Measurements from ENCODE around the gene CFAP69.

Gene CFAP69

DNA sequence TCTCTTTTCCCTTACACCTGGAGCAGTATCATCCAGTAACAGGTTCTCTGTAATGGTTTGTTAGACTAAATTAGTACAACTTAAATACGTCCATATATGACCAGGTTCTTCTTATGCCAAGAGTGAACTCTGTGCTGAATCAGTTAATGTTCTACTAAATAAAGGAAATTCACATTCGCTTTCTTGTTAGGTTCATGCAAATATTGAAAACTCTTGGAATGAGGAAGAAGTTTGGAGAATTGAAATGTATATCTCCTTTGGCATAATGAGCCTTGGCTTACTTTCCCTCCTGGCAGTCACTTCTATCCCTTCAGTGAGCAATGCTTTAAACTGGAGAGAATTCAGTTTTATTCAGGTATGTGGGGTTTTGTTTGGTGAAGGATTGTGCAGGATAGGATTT lies 15.3 kb upstream of the CFAP69 start:
- no peak overlapping the region for H3K4me3 ChIP-seq (ENCODE audit: low read depth, low read length)
- TF ChIP-seq, protein P1, sequence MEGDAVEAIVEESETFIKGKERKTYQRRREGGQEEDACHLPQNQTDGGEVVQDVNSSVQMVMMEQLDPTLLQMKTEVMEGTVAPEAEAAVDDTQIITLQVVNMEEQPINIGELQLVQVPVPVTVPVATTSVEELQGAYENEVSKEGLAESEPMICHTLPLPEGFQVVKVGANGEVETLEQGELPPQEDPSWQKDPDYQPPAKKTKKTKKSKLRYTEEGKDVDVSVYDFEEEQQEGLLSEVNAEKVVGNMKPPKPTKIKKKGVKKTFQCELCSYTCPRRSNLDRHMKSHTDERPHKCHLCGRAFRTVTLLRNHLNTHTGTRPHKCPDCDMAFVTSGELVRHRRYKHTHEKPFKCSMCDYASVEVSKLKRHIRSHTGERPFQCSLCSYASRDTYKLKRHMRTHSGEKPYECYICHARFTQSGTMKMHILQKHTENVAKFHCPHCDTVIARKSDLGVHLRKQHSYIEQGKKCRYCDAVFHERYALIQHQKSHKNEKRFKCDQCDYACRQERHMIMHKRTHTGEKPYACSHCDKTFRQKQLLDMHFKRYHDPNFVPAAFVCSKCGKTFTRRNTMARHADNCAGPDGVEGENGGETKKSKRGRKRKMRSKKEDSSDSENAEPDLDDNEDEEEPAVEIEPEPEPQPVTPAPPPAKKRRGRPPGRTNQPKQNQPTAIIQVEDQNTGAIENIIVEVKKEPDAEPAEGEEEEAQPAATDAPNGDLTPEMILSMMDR (IDR thresholded peaks at IDR 0.05; ENCODE audit: low read depth, low read length, missing control alignments), result no peak
- in situ Hi-C loops (cut with HindIII; ENCODE audit: low sequenced_read_pairs), result no loop called here
- DNase-seq (ENCODE audit: low read depth), result no peak

DNA sequence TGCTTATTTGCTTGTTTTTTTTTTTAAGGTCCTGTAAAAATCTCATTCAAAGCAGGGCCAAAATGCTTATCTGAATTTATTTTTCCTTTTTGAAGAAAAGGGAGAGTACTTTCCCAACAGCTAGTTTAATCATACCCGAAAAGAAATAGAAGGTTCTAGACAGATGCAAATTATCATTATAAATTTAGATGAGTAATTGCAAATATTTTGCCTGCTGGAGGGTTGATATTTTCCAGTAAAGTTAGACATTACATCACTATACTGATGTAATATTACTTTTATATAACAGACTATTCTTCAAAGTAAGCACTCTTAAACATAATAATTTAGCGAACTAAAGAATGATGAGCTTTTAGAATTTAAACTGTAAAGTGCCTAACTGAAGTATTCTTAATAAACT lies 14.1 kb upstream of the CFAP69 start:
- TF ChIP-seq, protein P1 (IDR thresholded peaks at IDR 0.05; ENCODE audit: low read depth, low read length, missing control alignments), result no peak
- in situ Hi-C loops (cut with HindIII; ENCODE audit: low sequenced_read_pairs), result no loop called here
- H3K4me3 ChIP-seq (ENCODE audit: low read depth, low read length), result no peak overlapping the region
- DNase-seq (ENCODE audit: low read depth), result no peak

DNA sequence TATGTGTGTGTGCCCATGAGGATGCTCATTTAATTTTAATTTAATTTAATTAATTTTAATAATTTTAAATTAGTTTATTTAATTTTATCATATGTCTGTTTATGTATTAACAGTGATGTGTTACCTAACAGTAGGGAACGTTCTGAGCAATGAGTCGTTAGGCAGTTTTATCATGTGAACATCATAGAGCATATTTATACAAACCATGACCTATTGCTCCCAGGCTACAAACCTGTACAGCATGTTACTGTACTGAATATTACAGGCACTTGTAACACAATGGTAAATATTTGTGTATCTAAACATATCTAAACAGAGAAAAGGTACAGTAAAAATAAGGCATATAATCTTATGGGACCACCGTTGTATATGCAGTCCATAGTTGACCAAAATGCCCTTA lies 13.7 kb upstream of the CFAP69 start:
- in situ Hi-C loops (cut with HindIII; ENCODE audit: low sequenced_read_pairs), result no loop called here
- TF ChIP-seq, protein P1 (IDR thresholded peaks at IDR 0.05; ENCODE audit: low read depth, low read length, missing control alignments), result no peak
- no peak overlapping the region for H3K4me3 ChIP-seq (ENCODE audit: low read depth, low read length)
- DNase-seq (ENCODE audit: low read depth), result no peak

DNA sequence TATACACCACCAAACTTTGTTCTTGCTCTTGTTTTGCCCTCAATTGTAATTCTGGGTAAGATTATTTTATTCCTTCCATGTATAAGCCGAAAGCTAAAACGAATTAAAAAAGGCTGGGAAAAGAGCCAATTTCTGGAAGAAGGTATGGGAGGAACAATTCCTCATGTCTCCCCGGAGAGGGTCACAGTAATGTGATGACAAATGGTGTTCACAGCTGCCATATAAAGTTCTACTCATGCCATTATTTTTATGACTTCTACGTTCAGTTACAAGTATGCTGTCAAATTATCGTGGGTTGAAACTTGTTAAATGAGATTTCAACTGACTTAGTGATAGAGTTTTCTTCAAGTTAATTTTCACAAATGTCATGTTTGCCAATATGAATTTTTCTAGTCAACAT lies 12.5 kb upstream of the CFAP69 start:
- no peak for DNase-seq (ENCODE audit: low read depth)
- H3K4me3 ChIP-seq (ENCODE audit: low read depth, low read length), result no peak overlapping the region
- TF ChIP-seq, protein P1 (IDR thresholded peaks at IDR 0.05; ENCODE audit: low read depth, low read length, missing control alignments), result no peak
- in situ Hi-C loops (cut with HindIII; ENCODE audit: low sequenced_read_pairs), result no loop called here

DNA sequence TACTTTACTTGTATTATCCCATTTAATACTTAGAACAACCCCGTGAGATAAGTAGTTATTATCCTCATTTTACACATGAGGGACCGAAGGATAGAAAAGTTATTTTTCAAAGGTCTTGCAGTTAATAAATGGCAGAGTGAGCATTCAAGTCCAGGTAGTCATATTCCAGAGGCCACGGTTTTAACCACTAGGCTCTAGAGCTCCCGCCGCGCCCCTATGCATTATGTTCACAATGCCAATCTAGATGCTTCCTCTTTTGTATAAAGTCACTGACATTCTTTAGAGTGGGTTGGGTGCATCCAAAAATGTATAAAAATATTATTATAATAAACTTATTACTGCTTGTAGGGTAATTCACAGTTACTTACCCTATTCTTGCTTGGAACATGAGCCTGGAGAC lies 11.4 kb upstream of the CFAP69 start:
- in situ Hi-C loops (cut with HindIII; ENCODE audit: low sequenced_read_pairs), result no loop called here
- no peak overlapping the region for H3K4me3 ChIP-seq (ENCODE audit: low read depth, low read length)
- TF ChIP-seq, protein P1 (IDR thresholded peaks at IDR 0.05; ENCODE audit: low read depth, low read length, missing control alignments), result no peak
- DNase-seq (ENCODE audit: low read depth), result no peak

DNA sequence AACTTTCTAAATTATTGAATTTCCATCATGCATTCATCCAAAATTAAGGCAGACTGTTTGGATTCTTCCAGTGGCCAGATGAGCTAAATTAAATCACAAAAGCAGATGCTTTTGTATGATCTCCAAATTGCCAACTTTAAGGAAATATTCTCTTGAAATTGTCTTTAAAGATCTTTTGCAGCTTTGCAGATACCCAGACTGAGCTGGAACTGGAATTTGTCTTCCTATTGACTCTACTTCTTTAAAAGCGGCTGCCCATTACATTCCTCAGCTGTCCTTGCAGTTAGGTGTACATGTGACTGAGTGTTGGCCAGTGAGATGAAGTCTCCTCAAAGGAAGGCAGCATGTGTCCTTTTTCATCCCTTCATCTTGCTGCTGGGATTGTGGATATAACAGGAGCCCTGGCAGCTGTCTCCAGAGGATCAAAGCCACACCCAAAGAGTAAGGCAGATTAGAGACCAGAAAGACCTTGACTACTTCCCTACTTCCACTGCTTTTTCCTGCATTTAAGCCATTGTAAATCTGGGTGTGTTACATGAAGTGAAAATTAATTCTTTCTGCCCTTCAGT lies 8.2 kb upstream of the CFAP69 start:
- no peak overlapping the region for H3K4me3 ChIP-seq (ENCODE audit: low read depth, low read length)
- in situ Hi-C loops (cut with HindIII; ENCODE audit: low sequenced_read_pairs), result no loop called here
- TF ChIP-seq, protein P1 (IDR thresholded peaks at IDR 0.05; ENCODE audit: low read depth, low read length, missing control alignments), result no peak
- no peak for DNase-seq (ENCODE audit: low read depth)

DNA sequence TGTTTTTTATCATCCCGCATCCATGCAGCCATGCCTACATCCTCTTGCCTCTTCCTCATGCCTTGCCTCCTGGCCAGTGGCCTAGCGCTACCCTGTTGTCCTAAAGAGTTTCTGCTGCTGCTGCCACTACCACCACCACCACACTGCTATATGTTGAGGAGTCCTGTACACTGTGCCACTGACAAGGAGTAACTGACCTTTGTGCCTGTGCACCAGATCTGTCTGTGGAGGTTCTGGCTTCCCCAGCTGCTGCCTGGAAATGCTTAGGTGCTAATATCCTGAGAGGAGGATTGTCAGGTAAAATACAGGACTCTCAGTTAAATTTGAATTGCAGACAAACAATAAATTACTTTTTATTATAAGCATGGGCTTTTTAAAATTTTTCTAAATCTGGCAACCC lies 7.0 kb upstream of the CFAP69 start:
- no peak for DNase-seq (ENCODE audit: low read depth)
- H3K4me3 ChIP-seq (ENCODE audit: low read depth, low read length), result no peak overlapping the region
- in situ Hi-C loops (cut with HindIII; ENCODE audit: low sequenced_read_pairs), result no loop called here
- TF ChIP-seq, protein P1 (IDR thresholded peaks at IDR 0.05; ENCODE audit: low read depth, low read length, missing control alignments), result no peak
